ENCODE measurements around the gene LIPC. TPM values are rescaled to one million over a fixed set of nuclear protein-coding genes. Genes with fewer than 3 reads are reported as not detected.
A peak's percentile ranks its signal among the peaks of the same experiment; 100 is the strongest.

The LIPC gene
- total and polyA plus RNA-seq, 2 of the 4 experiments (the other 2 are of a cell fraction): 0.07 TPM; not detected in 1

DNA sequence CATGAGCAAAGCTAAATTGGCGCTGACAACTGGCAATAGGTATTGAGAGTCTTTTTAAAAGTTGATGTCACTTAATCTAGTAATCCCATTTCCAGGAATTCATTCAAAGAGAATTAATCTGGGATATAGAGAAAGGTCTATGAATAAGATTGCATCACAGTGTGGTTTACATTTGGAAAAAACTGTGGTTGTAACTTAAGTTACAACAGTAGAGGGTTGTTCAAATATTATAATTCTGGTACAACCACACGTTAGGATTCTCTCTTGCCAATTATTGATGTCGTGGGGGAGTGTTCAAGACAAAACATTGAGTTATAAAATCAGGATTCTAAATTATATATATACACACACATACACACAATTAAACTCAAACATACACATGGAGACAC lies 79.8 kb downstream of the LIPC start:
- Histone ChIP-seq H2BK5ac (ENCODE audit: low read depth, low read length, poor library complexity, severe bottlenecking) (no peak overlapping the region), H4K8ac (ENCODE audit: low read depth in 2 of 2, low read length in 2 of 2) (no peak overlapping the region), H2BK20ac (ENCODE audit: low read depth, low read length) (no peak overlapping the region), H3K18ac (ENCODE audit: low read depth, low read length) (no peak overlapping the region), H3K36me3 (ENCODE audit: control insufficient read depth, insufficient read depth, low read length) (no peaks in the 10 kb centered on the region), H3K9me3 (ENCODE audit: control insufficient read depth, insufficient read depth, low read length) (no peaks in the 10 kb centered on the region), H4K91ac (ENCODE audit: insufficient read depth, low read depth, low read length) (no peak overlapping the region), H3K27me3 (ENCODE audit: control insufficient read depth, insufficient read depth, low read length) (no peaks in the 10 kb centered on the region), H4K5ac (ENCODE audit: low read depth, low read length) (no peak overlapping the region), H3K4me2 (ENCODE audit: low read depth, low read length) (no peak overlapping the region), H2AFZ (replicated peaks; ENCODE audit: low read length, poor library complexity) (no peak overlapping the region), H3K4me3 (ENCODE audit: insufficient read depth, low read depth, low read length) (no peak overlapping the region), H3K27ac (ENCODE audit: insufficient read depth, low read length) (no peak overlapping the region), H2AK9ac (replicated peaks; ENCODE audit: low read depth, low read length, poor library complexity) (peak overlapping the region; percentile 42), H3K14ac (replicated peaks; ENCODE audit: low read depth, low read length) (0 out of 2 replicates have a peak overlapping the region, but pooled peaks have one; percentile 10), H3K4me1 (ENCODE audit: control insufficient read depth, insufficient read depth, low read length) (peaks cover 2% of the 10 kb centered on the region; the same call in 1 of the 2 replicates), H3K9ac (ENCODE audit: low read depth, low read length) (no peak overlapping the region), H3K56ac (ENCODE audit: extremely low read depth, insufficient read depth, low read length) (no peak overlapping the region), H2BK15ac (ENCODE audit: low read depth, low read length) (no peak overlapping the region), H3K4ac (ENCODE audit: low read depth, low read length) (no peak overlapping the region), H2BK120ac (ENCODE audit: low read depth, low read length) (0 out of 2 replicates have a peak overlapping the region, but pooled peaks have one; percentile 1), H4K20me1 (ENCODE audit: insufficient read depth, low read length) (no peaks in the 10 kb centered on the region), H3K9me1 (ENCODE audit: insufficient read depth, low read length) (peaks cover 3% of the 10 kb centered on the region; the same call in 1 of the 2 replicates), H2AK5ac (ENCODE audit: low read depth, low read length) (no peak overlapping the region), H3K79me1 (ENCODE audit: low read depth in 1 of 2, low read length in 2 of 2) (no peaks in the 10 kb centered on the region), H3K23ac (ENCODE audit: low read depth, low read length) (no peak overlapping the region)
- in situ Hi-C loops (cut with MboI; ENCODE audit: low sequenced_read_pairs): no loop called here
- no TSS peak for BruUV-seq (replicated peaks)
- ChIA-PET CTCF (no interaction called here), POLR2A (ENCODE audit: unreplicated experiment) (no interaction called here)
- no CpG with 5 or more reads among the region's 3 CpGs for WGBS, 2 experiments (ENCODE audit: extremely low coverage in 2 of 2, insufficient read length in 1 of 2)
- ATAC-seq (ENCODE audit: low read depth): no peak
- dilution Hi-C loops (cut with HindIII; ENCODE audit: low sequenced_read_pairs, unreplicated experiment): no loop called here
- TF ChIP-seq CEBPB (IDR thresholded peaks at IDR 0.05; ENCODE audit: low read depth, low read length): peak; percentile 57
- TF ChIP-seq, protein P1, sequence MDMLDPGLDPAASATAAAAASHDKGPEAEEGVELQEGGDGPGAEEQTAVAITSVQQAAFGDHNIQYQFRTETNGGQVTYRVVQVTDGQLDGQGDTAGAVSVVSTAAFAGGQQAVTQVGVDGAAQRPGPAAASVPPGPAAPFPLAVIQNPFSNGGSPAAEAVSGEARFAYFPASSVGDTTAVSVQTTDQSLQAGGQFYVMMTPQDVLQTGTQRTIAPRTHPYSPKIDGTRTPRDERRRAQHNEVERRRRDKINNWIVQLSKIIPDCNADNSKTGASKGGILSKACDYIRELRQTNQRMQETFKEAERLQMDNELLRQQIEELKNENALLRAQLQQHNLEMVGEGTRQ (IDR thresholded peaks at IDR 0.05; ENCODE audit: low read depth, low read length): no peak
- TF ChIP-seq CHD1 (IDR thresholded peaks at IDR 0.05; ENCODE audit: low read depth, low read length): no peak
- no peak for TF ChIP-seq RFX5 (IDR thresholded peaks at IDR 0.05; ENCODE audit: low read depth, low read length)
- TF ChIP-seq POLR2A (IDR thresholded peaks at IDR 0.05; ENCODE audit: low read depth, low read length): no peak
- no peak for TF ChIP-seq MAFK (IDR thresholded peaks at IDR 0.05; ENCODE audit: low read depth, low read length)
- TF ChIP-seq BHLHE40 (IDR thresholded peaks at IDR 0.05; ENCODE audit: low read depth, low read length): no peak
- no peak for DNase-seq
- intact Hi-C loops (cut with micrococcal nuclease): no loop called here

Data from IMR-90 (cell line).